ENCODE results near the gene ZSWIM3.
A peak's percentile ranks its signal among the peaks of the same experiment; 100 is the strongest.
"Not testable (repeated sequence)": the region's sequence is repeated elsewhere in the genome, so short reads cannot be mapped to it uniquely, and the experiment has no call there.

The ZSWIM3 gene

DNA sequence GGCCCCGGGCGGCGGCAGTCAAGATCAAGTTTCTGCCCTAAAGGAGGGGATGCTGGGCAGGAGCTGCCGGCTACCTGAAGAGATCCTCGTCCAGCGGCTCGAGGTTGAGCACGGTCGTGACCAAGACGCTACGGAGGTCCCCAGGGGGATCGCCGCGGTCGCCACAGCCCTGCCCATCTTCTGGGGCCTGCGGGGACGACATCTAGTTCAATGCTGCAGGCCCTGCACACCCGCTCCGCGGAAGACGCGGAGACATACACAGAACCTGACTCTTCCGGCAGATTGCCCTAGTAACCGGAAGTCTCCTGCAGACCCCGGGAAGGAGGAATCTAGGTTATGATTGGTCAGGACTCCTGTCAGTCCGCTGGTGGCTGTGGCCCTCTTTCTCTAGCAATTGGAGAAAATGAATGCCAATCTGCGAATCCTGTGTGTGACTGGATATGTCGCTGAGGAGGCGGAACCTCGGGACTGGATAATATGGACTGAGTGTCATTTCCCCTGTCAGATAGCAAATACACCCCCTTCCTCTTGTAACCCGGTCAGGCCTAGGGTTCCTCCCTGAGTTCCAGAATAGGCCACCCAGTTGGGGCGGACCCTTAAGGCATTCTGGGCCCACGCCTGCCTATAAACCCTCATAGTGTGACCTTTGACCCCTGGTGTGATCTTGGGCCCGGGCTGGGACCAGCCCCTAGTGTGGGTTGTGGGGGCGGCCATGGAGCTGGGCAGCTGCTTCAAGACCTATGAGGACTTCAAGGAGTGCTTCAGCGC lies at the start of gene ZSWIM3, which contains the start of gene ACOT8:
Gene ZSWIM3 (plus strand): TSS at position 501 of the 768 bp plus-strand sequence. CDS start 212 bp downstream, at position 713.
Gene ACOT8 (minus strand): TSS at position 279 of the 768 bp plus-strand sequence. CDS start 77 bp downstream, at position 202.
- DNase-seq (ENCODE audit: low spot score) = peak; percentile 99

- no peak for DNase-seq (ENCODE audit: low spot score)
Measured at GRCh38 chr20:45810191-45810970, 47.0 kb upstream of the ZSWIM3 start.

GRCh38 chr20:45812157-45813005 lies 45.0 kb upstream of the ZSWIM3 start, which contains the start of gene UBE2C:
TSS of gene UBE2C (plus strand) at chr20:45812644. CDS start at chr20:45812696, 52 bp downstream.
- peak; percentile 93 for DNase-seq (ENCODE audit: low spot score)

DNA sequence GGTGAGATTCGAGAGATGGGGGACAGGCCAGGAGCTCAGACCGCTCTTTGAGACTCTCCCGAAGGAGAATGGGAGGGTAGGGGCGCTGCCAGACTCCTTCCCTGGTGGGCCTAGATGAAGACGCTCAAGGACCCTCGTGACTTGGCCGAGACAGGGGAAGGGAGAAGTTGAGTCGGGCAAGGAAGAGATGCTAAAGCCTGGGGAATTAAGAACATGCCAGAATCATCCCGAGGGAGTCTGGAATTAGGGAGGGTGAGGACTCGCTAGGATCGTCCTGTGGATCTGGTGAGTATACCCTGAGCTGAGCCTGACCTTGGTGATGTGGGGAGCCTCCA lies 44.4 kb upstream of the ZSWIM3 start:
- DNase-seq (ENCODE audit: low spot score) = no peak

DNA sequence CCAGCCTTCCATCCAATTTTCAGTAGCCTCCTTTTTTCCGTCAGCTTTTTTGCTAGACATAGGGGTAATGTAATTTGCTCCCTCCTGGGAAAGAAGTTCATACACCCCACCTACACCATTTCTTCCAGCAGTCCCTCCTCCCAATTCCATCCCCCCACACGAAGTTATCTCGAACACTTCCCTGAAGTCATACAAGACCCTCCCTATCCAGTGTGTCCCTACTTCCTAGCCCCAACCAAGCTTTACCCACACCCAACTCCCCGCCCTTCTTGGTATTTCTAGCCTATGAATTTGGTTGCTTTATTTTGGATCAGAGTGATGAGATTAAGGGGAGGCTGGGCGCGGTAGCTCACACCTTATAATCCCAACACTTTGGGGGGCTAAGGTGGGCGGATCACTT lies 43.9 kb upstream of the ZSWIM3 start:
- no peak for DNase-seq (ENCODE audit: low spot score)

DNA sequence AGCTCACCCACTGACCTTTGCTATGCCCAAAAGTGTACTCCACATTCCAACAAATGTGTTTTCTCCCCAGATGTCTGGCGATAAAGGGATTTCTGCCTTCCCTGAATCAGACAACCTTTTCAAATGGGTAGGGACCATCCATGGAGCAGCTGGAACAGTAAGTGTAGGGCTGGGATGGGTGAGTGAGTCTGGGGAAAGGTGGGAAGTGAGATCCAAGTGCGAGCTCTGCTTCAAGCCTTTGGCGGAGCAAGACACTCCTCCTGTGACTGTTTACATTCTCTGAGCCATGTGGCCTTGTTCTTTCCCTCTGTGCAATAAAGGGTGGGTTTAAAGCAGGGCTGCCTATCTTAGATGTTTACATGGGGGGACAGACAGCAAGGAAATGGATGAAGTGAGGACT lies 43.1 kb upstream of the ZSWIM3 start:
- no peak for DNase-seq (ENCODE audit: low spot score)

DNA sequence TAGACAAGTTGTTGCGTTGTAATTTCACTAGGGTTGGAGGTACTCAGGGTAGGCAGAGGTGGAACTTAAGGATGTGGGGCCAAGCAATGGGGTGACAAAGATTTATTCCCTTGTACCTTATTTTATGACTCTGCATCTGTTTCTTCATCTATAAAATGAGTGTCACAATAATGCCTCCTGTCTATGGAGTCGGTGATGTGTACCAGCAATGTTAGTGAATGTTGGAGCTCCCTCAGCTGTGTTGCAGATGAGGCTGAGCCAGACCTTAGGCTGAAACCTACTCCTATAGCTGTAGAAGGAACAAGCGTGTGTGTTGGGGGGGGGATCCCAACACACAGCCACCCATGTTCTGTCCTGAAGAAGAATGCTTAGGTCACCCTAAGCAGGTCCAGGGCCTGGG lies 40.5 kb upstream of the ZSWIM3 start:
- no peak for DNase-seq (ENCODE audit: low spot score)

DNA sequence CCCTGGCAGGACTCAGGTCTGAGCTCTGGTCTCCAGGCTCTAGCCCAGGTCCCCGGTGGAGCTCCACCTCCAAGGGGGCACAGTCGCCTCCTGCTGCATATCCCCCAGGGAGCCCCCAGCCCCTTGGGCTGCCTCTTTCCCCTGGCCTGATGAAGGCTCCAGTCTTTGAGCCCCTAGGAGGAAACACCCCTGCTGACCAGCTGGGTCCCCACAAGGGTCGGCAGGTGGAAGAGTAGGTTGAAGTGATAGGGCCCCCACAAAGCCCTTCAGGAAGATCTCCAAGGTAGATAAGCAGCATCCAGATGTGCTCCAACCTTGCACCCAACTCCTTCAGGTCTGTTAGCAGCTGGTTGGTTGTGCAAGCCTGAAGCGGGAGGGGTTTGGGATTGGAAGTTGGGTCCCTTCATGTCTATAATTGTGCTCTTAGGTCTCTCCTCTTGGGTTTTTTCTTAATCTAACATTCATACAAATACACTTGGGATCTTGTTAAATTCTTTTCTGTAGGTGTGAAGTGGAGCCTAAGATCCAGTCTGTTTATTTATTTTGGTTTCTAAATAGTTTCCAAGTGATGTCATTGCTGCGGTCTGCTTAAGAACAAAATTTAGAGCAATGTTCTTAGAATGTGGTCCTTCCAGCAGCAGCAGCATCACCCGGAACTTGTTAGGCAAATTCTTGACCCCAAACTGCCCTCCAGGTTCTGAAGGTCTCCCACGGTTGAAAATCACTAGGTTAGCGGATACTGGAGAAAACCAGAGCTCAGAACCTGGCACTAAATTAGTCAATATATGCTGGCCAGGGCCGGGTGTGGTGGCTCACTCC lies 39.8 kb upstream of the ZSWIM3 start:
- DNase-seq (ENCODE audit: low spot score) = no peak

DNA sequence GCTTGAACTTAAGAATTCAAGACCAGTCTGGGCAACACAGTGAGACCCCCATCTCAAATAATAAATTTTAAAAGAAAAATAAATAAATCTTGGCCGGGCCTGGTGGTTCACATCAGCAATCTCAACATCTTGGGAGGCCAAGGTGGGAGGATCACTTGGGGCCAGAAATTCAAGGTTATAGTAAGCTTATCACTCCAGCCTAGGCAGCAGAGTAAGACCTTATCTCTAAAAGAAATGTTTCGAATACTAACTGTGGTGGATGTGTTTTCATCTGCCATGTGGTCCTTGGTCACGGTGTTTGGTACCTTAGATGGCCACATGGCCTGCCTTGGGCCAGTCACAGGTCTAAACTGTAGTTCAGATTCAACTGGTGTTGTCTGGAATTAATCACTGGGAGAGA lies 39.2 kb upstream of the ZSWIM3 start:
- no peak for DNase-seq (ENCODE audit: low spot score)

GRCh38 chr20:45819466-45819865 lies 37.9 kb upstream of the ZSWIM3 start:
- no peak for DNase-seq (ENCODE audit: low spot score)

- no peak for DNase-seq (ENCODE audit: low spot score)
Measured at GRCh38 chr20:45821947-45822346, 35.5 kb upstream of the ZSWIM3 start.

- no peak for DNase-seq (ENCODE audit: low spot score)
Measured at GRCh38 chr20:45822857-45823256, 34.6 kb upstream of the ZSWIM3 start.

DNA sequence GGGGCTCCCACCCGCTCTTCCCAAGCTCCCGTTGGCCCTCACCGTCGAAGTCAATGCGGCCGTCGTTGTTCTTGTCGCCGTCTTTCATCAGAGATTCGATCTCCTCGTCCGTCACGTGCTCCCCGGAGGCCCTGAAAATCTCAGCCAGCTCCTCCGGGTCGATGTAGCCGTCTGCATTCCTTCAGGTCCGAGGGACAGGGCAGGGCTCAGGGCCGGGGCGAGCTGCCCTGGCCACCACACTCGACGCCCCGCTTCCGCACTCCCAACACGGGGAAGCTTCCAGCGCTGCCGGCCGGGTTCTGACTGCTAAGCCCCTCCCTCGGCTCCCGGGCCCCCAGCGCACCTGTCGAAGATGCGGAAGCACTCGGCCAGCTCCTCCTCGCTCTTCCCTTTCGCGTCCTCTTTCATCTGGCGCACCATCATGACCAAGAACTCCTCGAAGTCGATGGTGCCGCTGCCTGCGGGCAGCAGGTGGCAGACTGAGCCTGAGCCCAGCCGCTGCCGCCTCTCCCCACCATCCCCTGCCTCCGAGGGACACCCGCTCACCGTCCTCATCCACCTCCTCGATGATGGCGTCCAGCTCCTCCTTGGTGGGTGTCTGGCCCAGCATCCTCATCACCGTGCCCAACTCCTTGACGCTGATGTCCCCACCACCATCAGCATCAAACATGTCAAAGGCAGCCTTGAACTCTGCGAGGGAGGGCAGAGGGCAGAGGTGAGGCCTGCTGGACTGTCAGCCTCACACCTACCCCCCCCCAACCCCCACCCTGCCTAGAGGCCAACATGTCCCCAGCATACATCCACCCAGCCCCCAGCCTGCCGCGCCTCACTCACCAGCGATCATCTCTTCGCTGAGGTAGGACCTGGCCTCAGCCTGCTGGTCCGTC lies 33.2 kb upstream of the ZSWIM3 start:
- DNase-seq (ENCODE audit: low spot score) = peak; percentile 61

DNA sequence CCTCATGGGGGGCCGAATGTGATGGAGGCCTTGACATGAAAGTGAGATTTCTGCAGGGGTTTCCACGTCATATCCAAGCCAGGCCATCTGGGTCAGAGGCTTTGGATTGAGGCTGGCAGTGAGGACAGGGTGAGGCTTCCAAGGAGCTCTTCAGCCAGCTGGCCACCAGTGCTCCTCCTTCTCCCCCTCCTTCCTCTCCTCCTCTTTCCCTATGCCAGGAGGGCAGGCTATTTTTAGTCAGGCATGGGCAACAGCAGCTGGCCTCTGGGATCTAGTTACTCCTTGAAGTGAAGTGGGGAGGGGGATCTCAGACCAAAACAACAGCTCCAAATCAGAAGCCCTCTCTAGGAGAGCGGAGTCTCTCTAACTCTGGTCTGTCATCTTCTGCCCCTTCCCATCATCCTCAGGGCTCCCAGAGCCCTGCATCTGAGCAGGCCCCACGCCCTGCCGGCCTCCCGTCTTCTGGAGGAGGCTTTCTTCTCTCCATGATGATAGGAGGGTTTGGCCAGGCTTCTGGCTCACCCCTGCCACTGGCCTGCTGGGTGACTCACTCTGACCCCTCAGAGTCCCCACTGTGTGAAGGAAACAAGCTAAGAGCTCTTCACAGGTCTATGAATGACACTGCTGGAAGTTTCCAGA lies 30.9 kb upstream of the ZSWIM3 start:
- no peak for DNase-seq (ENCODE audit: low spot score)

GRCh38 chr20:45827030-45827652 lies 30.3 kb upstream of the ZSWIM3 start, which contains the start of gene TNNC2:
TSS of gene TNNC2 (minus strand) at chr20:45827312. CDS start at chr20:45827248, 64 bp downstream.
- DNase-seq (ENCODE audit: low spot score) = no peak

- DNase-seq (ENCODE audit: low spot score) = no peak
Measured at GRCh38 chr20:45827712-45828111, 29.7 kb upstream of the ZSWIM3 start.

DNA sequence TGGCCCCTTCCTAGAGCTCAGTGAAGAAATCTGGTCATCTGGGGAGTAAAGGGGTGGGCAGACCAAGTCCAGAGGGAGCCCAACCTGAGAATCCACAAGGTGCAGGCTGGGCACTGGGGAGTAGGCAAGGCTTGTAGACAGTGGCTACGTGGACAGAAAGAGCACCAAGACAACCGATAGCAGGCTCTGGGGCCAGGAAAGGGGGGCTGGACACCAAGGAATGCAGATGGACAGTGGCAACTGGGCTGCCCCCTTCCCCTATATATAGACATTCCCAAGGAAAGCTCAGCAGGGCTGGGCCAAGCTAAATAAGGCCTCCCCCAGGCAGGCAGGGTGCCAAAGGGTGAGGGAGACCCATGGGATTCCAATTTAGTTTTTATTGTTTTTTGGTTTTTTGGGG lies 28.8 kb upstream of the ZSWIM3 start:
- DNase-seq (ENCODE audit: low spot score) = no peak

DNA sequence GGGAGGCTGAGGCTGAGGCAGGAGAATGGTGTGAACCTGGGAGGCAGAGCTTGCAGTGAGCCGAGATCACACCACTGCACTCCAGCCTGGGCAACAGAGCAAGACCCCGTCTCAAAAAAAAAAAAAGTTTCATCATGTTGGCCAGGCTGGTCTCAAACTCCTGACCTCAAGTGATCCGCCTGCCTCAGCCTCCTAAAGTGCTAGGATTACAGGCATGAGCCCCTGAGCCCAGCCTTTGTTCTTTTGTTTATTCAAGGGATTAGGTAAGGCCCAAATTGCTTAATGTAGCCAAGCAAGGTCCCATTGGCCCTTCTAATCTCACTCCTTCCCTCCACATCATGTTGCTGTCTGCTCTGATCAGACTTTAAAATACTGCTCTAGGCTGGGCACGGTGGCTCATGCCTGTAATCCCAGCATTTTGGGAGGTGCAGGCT lies 27.7 kb upstream of the ZSWIM3 start:
- DNase-seq (ENCODE audit: low spot score) = not testable (repeated sequence)

- no peak for DNase-seq (ENCODE audit: low spot score)
Measured at GRCh38 chr20:45832619-45833018, 24.8 kb upstream of the ZSWIM3 start.
